Measurements from ENCODE around the gene NPY4R2.
"Not testable (repeated sequence)": the region's sequence is repeated elsewhere in the genome, so short reads cannot be mapped to it uniquely, and the experiment has no call there.

The NPY4R2 gene, protein sequence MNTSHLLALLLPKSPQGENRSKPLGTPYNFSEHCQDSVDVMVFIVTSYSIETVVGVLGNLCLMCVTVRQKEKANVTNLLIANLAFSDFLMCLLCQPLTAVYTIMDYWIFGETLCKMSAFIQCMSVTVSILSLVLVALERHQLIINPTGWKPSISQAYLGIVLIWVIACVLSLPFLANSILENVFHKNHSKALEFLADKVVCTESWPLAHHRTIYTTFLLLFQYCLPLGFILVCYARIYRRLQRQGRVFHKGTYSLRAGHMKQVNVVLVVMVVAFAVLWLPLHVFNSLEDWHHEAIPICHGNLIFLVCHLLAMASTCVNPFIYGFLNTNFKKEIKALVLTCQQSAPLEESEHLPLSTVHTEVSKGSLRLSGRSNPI

DNA sequence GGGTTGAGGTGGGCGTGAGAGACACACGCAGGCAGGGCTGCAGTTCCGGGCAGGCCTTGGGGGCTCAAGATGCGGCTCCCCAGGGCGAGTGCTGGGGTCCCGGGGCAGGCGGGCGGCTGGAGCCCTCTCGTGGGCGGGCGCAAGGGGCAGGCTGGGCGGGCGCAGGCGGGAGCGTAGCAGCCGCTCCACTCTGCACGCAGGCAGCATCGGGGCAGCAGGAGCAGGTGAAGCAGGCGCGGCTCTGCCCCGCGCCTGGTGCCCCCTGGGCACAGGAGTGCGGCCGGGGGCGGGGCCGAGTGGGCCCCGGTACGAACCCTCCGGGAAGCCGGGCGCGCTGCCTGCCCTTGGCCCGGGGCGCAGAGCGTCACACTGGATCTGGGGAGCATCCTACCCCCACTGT is at the start of gene NPY4R2:
NPY4R2 (plus strand) TSS at position 188 of the 400 bp plus-strand sequence. CDS start 3,326 bp downstream, outside the sequence.
- DNase-seq (ENCODE audit: low read depth) = not testable (repeated sequence)

- DNase-seq (ENCODE audit: low read depth) = not testable (repeated sequence)
Observed at GRCh38 chr10:47870887-47871286, 47.6 kb upstream of the NPY4R2 start.

- not testable (repeated sequence) for DNase-seq (ENCODE audit: low read depth)
Observed at GRCh38 chr10:47871485-47872180, 46.8 kb upstream of the NPY4R2 start.

DNA sequence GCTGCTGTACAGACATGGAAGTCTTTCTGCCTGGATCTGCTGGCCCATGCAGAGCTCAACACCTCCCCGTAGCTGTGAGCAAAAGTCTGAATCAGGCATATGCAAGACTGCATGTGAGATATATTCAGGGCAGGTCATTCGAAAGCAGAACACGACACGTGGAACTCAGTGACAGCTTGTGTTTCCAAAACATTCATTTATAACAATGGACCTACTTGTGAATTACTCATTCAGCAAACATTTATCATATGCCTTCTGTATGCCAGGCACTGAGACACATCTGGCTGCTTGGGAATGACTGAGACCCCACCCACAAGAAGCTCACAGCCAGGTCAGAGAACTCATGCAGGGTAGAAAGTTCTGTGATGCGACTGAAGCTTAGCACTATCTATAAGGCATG is 46.2 kb upstream of the NPY4R2 start:
- DNase-seq (ENCODE audit: low read depth) = not testable (repeated sequence)

DNA sequence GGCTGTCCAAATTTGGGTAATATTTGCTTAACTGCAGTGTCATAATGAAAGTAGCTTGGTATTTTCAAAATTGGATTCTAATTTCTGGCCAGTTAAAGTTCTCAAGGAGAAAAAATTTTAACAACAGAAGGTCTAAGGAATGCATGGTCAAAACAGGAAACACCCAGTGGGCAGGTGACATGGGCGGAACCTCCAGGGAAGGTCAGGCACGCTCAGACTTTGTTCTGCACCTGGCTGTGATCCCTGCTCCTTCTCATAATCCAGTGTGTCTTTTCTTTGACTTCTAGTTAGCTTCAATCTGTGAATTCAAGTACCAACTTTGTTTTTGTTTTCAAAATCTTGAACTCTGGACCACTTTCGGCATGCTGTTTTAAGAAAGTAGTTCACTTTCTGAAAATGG is 34.2 kb upstream of the NPY4R2 start:
- DNase-seq (ENCODE audit: low read depth) = not testable (repeated sequence)

GRCh38 chr10:47884934-47885333 is 33.5 kb upstream of the NPY4R2 start:
- not testable (repeated sequence) for DNase-seq (ENCODE audit: low read depth)

- DNase-seq (ENCODE audit: low read depth) = not testable (repeated sequence)
Observed at GRCh38 chr10:47886356-47886755, 32.1 kb upstream of the NPY4R2 start.

GRCh38 chr10:47886827-47887226 is 31.6 kb upstream of the NPY4R2 start:
- DNase-seq (ENCODE audit: low read depth) = not testable (repeated sequence)

DNA sequence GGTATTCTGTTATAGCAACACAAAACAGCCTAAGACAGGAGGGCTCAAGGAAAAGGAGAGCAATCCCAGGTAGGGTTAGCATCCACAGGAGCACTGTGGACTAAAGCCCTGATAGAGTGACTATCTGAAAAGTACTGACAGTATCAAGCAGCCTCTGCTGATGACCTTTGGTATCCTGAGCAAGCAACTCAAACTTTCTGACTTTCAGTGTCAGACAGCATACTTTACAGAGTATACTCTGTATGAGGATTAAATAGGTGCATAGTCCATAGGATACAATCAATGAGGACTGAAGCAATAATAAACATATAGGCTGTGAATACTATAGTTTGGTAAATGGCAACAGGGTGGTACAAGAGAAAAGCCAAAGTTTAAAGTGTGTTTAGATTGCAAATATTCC is 27.7 kb upstream of the NPY4R2 start:
- not testable (repeated sequence) for DNase-seq (ENCODE audit: low read depth)

GRCh38 chr10:47892494-47893261 is 25.8 kb upstream of the NPY4R2 start:
- not testable (repeated sequence) for DNase-seq (ENCODE audit: low read depth)

DNA sequence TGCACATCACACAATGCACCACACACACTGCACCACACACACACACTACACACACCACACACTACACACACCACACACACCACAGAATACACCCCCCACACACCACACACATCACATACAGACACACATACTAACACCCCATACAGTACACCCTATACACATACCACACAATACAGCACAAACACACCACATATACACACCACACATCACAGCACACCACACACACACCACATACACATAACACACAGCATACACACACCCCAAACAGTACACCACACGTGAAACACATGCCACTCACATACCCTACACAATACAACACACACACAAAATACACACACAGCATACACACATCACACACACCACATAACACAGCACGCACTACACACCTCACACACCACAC is 23.9 kb upstream of the NPY4R2 start:
- DNase-seq (ENCODE audit: low read depth) = not testable (repeated sequence)

DNA sequence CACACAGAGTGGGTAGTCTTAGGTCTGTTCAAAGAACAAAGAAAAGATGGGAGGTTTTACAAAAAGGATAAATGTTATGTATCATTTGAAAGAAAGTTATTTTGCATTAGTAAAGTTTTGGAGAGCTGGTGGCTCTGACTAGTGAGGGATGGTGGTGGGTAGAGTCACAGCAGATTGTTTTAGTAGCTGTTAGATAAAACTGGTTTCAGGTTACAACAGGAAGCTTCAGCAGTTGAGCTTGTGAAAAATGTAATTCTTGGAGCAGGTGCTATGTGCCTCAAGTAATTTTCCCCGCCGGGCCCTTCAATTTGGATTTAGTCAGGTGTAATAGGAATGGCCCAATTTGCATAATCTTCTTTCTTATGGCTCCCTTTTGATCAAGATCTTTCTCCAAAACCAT is 20.6 kb upstream of the NPY4R2 start:
- not testable (repeated sequence) for DNase-seq (ENCODE audit: low read depth)

- not testable (repeated sequence) for DNase-seq (ENCODE audit: low read depth)
Observed at GRCh38 chr10:47909333-47909732, 9.1 kb upstream of the NPY4R2 start.

DNA sequence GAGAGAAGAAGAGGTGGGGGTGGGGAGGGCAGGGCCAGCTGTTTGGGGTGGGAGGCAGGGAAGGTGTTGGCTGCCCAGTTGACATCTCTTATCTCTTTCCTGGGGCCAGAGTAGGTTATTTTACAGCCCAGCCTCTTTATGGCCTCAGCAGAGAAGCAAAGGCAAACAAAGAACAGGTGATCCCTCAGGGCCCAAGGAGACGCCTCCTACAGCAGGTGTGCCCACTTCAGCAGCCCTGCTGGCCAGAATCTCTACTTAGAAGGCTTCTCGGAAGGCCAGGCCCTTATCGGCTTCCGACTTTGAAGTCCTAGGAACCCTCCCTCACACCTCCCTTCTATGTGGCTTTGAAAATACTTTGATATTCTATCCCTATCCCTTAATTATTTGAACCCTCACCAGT is 8.0 kb upstream of the NPY4R2 start:
- not testable (repeated sequence) for DNase-seq (ENCODE audit: low read depth)

DNA sequence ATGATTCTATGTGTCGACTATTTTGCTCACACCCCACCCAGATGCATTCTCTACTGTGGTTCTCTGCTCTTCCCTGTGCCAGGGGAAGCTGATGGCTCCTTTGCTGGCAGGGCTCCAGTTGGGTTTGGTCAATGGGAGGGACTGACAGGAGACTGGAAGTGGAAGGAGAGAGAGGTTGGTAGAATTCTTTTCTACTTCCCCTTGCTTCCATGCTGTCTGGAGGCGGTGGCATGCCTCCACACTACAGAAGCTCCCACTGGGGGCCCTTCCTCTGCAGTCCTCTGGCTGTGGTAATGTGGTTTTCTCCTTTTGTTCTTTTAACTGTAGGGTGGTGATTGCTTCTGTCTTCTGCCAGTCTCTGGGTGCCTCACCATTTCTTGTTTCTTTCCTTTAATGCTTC is 4.4 kb upstream of the NPY4R2 start:
- not testable (repeated sequence) for DNase-seq (ENCODE audit: low read depth)

- not testable (repeated sequence) for DNase-seq (ENCODE audit: low read depth)
Observed at GRCh38 chr10:47915849-47916548, 2.5 kb upstream of the NPY4R2 start.

DNA sequence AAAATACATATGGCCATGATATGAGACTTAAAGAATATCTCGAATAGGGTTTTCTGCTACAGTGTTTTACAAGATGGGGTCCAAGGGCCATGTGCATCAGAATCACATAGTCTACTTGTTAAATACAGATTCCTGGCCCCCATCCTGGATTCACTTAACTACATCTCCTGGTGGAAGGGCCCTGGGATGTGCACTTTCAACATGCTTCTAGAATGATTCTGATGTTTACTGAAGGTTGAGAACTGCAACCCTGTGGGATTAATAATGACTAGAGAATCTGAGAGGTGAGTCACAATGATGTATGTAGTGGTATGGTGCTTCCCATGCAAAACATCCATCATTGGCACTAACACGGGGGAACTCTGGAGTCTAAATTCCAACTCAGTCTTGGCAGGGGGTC is 2.1 kb downstream of the NPY4R2 start:
- DNase-seq (ENCODE audit: low read depth) = peak; percentile 58

GRCh38 chr10:47922503-47922902 is 4.0 kb downstream of the NPY4R2 start:
- DNase-seq (ENCODE audit: low read depth) = not testable (repeated sequence)

DNA sequence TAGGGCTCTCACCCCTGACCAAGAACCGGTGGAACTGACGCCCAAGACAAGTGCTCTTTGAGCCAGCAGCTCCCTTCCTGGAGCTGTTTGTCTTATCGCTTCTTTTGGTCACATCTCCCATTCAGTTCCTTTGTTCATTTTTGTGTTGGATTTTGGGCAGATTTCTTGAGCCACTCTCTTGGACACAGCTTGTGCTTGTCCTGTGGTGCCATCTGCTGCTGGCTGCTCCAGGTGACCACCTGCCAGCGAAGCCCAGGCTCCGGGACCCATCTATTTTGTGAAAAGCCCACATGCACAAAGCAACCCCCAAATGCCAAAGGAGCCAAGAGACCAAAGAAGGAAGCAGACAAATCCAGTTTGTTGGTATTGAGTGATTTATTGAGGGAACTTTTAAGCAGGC is 6.2 kb downstream of the NPY4R2 start:
- DNase-seq (ENCODE audit: low read depth) = not testable (repeated sequence)

- not testable (repeated sequence) for DNase-seq (ENCODE audit: low read depth)
Observed at GRCh38 chr10:47927147-47927916, 8.9 kb downstream of the NPY4R2 start.

DNA sequence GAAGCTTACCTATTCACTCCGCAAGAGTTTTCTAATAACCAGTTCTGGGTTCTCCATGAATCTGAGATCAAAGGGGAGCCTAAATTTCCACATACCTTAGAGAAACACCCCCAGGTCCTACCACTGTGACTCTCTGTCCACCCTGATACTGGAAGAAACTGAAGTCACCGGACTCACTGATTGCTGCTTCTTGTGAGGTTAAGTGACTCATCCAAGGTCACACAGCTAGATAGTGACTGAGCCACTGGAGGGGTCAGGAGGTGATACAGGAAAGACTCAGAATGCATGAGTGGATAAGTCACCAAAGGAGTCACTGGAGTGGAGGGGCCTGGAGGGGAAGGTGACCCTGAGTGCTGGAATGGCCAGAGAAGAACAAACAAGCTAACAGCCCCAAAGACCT is 9.8 kb downstream of the NPY4R2 start:
- DNase-seq (ENCODE audit: low read depth) = not testable (repeated sequence)

Data from ELR (cell line).